GM18507 (cell line): ENCODE measurements around the gene MKX.

Experiments used
- DNase-seq: peaks from one replicate; pipeline ENCODE4 v3.0.0; 2011; ENCODE audit warnings: low read depth; ENCODE audit not compliant: insufficient read length; ENCODE audit errors: extremely low spot score
- FAIRE-seq: peaks from 2 replicates; lab custom pipeline; 2011; peaks lifted over from hg19 to GRCh38; lab: Jason Lieb, UNC

MKX gene

DNA sequence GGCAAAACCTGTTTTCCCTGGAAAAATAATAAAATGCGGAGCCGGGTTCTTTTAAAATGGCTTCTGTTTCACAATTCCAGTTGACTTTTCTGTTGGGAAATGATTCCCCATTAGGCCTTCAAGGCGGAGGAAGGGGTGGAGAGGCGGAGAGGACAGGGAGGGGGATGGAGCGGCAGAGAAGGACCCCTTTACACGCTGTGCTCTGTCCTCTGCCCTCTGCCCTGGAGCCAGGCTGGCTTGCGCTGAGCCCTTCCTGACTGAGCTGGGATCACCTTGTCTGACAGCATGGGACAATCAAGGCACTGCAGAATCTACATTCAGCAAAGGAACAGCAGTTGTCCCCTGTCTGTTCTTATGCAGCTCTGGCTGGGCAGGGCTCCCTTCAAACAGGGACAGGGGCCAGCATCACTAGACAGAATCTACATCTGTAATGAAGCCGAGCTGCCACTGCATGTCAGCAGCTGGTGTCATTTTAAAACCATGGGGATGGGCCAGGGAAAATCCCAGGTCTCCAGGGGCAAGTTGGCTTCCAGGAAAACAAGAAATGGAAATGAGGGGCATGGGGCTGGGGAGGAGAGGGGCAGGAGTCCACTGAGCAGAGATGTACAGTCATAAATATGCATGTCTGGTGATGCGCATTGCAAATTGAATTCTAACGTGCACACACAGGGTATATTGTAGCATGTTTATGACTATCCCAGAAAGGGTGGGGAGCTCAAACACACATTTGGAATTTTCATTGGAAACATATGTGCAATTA, 120.0 kb downstream of the MKX start:
- no peak for FAIRE-seq
- no peak for DNase-seq

DNA sequence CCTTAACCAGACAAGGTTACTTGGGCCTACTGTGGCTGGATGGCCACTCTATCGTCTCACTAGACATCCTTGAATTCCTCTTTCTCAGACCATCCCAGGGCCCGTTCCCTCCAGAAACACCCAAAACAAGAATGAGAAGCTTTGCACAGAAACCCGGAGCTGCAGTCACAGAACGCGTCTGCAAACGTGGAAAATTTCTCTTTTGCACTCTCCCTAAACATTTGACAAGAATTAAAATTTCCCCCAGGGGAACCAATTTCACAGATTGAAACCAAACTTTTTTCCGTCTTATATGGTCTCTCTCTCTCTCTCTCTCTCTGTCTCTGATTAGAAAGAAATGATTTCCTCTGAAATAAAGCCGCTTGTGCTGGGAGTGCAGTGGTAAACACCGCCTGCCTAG, 120.7 kb downstream of the MKX start:
- DNase-seq (no peak), FAIRE-seq (no peak)
